HepG2 (cell line): Measurements from ENCODE around the gene NFRKB. TPM values are rescaled to one million over a fixed set of nuclear protein-coding genes. Genes with fewer than 3 reads are reported as not detected.
A peak's percentile ranks its signal among the peaks of the same experiment; 100 is the strongest.

Experiments used
- ARID4A ChIP-seq: sonication (generic); formaldehyde crosslinking; IDR thresholded peaks from 2 replicates; pipeline ENCODE4 v1.5.0; 2020; ENCODE audit warnings: mild to moderate bottlenecking, missing genetic modification reagents, borderline replicate concordance
- CBFB ChIP-seq: sonication (generic); formaldehyde crosslinking; IDR thresholded peaks from 2 replicates; pipeline ENCODE4 v1.4.0; 2020; ENCODE audit warnings: missing genetic modification reagents
- HDAC2 ChIP-seq: sonication (generic); formaldehyde crosslinking; IDR thresholded peaks from 2 replicates; pipeline ENCODE4 v1.4.0; 2020; ENCODE audit warnings: missing genetic modification reagents
- ISL2 ChIP-seq: sonication (generic); formaldehyde crosslinking; IDR thresholded peaks from 2 replicates; pipeline ENCODE4 v1.5.0; 2020; ENCODE audit warnings: missing genetic modification reagents
- KLF13 ChIP-seq: sonication (generic); formaldehyde crosslinking; IDR thresholded peaks from 2 replicates; pipeline ENCODE4 v1.4.0; 2020; ENCODE audit warnings: mild to moderate bottlenecking, missing genetic modification reagents
- RBFOX2 ChIP-seq: fragments of 200-400 bp; formaldehyde crosslinking; IDR thresholded peaks from 2 replicates; pipeline ENCODE4 v1.6.1; 2017; ENCODE audit warnings: low read depth, mild to moderate bottlenecking, low read length
- SP140L ChIP-seq: sonication (generic); formaldehyde crosslinking; IDR thresholded peaks from 2 replicates; pipeline ENCODE4 v1.4.0; 2020; ENCODE audit warnings: missing genetic modification reagents, borderline replicate concordance
- TGIF2 ChIP-seq: IDR thresholded peaks from 2 replicates; pipeline ENCODE4 v1.6.1; 2016; ENCODE audit warnings: control low read depth, missing compliant biosample characterization
- ZBTB40 ChIP-seq, 2 experiments: fragments of 450-650 bp in 1 of 2; sonication (generic) in 1 of 2; formaldehyde crosslinking in 1 of 2; IDR thresholded peaks; 2 replicates each; pipeline versions ENCODE4 v1.6.1 to v1.8.0; 2016 to 2022; ENCODE audit warnings: antibody characterized with exemption in 1 of 2, mild to moderate bottlenecking in 1 of 2, missing genetic modification reagents in 1 of 2
- ZNF335 ChIP-seq: sonication (generic); formaldehyde crosslinking; IDR thresholded peaks from 2 replicates; pipeline ENCODE4 v1.4.0; 2020; ENCODE audit warnings: missing genetic modification reagents
- ZNF354B ChIP-seq: sonication (generic); formaldehyde crosslinking; IDR thresholded peaks from 2 replicates; pipeline ENCODE4 v1.8.0; 2022; ENCODE audit warnings: mild to moderate bottlenecking, missing genetic modification reagents
- ZNF572 ChIP-seq: sonication (generic); formaldehyde crosslinking; IDR thresholded peaks from 2 replicates; pipeline ENCODE4 v1.5.1; 2020; ENCODE audit warnings: mild to moderate bottlenecking, missing genetic modification reagents
- ZNF768 ChIP-seq: sonication (generic); formaldehyde crosslinking; IDR thresholded peaks from 2 replicates; pipeline ENCODE4 v1.4.0; 2020; ENCODE audit warnings: missing genetic modification reagents
- ZNF816 ChIP-seq: sonication (generic); formaldehyde crosslinking; IDR thresholded peaks from 2 replicates; pipeline ENCODE4 v1.8.0; 2022; ENCODE audit warnings: missing genetic modification reagents, mild to moderate bottlenecking, borderline replicate concordance
- ZSCAN22 ChIP-seq: sonication (generic); formaldehyde crosslinking; IDR thresholded peaks from 2 replicates; pipeline ENCODE4 v1.4.0; 2020; ENCODE audit warnings: mild to moderate bottlenecking, missing genetic modification reagents
- ZSCAN9 ChIP-seq: IDR thresholded peaks from 2 replicates; pipeline ENCODE4 v1.6.1; 2016; ENCODE audit warnings: borderline replicate concordance
- polyA plus RNA-seq, 8 experiments: library from polyadenylated mRNA; depleted of rRNA in 3 of 8; stranded (reverse) in 7 of 8; unstranded in 1 of 8; fragments of >200 nt; fragmentation: Illumina TruSeq in 4 of 8; extraction: Trizol in 4 of 8; gene quantifications; 2 replicates each; pipeline versions ENCODE4 v1.2.1 to v1.2.3, GENCODE V29; 2011 to 2016; ENCODE audit warnings: low read depth in 4 of 8, missing spikeins in 1 of 8, mixed read lengths in 1 of 8; ENCODE audit not compliant: insufficient read depth in 1 of 8
- total RNA-seq, 5 experiments: library from RNA; depleted of rRNA; stranded (reverse); fragments of >200 nt; fragmentation: Illumina TruSeq; extraction: Trizol; gene quantifications; 2 replicates each; pipeline ENCODE4 v1.2.3, GENCODE V29; 2016; ENCODE audit warnings: low read depth in 1 of 5

NFRKB gene
- total and polyA plus RNA-seq, 2 of the 13 experiments (the other 11 are each of a cell fraction or from before 2014, with no cell fraction given): 22.9 to 23.7 TPM

DNA sequence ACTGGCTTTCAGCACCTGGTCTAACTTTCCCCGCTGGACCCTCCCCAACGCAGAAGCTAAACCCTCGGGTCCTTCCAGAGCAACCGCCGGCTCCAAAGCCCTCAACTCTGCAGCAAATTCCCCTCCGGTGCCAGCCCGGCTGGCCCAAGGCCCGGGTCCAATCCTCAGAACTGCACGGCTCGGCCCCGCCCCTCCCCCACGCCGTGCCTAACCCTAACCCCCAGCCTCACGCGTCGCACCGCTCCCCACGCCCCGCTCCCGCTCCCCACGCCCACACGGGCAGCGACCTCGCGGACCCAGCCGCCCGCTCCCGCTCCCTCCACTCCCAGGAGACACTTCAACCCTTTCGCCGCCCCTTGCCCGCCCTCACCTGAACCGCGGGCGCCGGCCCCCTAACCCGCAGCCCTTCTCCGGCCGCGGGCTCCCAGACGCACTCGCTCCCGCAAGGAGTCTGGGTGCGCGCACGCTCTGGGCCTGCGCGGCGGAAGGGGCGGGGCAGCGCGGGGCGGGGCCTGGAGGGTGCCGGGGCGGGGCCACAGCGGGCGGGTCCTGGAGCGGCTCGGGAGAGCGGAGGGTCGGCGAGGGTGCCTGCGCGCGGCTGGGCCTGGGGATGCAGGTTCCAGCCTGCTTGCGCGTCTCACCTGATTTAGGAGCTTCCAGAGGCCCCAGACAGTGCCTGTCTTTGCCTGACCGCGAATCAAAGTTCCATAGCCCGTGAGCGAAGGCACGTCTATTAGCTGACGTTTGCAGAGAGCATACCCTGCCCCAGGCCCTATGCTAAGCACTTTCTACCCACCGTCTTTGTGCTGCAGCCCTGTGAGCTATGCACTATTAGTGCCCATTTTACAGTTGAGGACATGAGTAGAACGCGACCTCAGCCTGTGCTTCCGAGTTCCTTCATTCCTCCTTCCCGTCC is at the start of gene NFRKB (continued):
- TF ChIP-seq ISL2 (CRISPR knock-in tag) (peak; percentile 62), CBFB (CRISPR knock-in tag) (peak; percentile 33), ZNF335 (0 out of 2 replicates have a peak, but pooled peaks have one; percentile 30), KLF13 (CRISPR knock-in tag) (no peak), ZNF816 (peak; percentile 67; the same call in 1 of the 2 replicates), ZNF354B (CRISPR knock-in tag) (no peak), TGIF2 (CRISPR knock-in tag) (0 out of 2 replicates have a peak, but pooled peaks have one; percentile 74), ARID4A (CRISPR knock-in tag) (peak; percentile 82; the same call in 1 of the 2 replicates), ZBTB40 (IDR thresholded peaks at IDR 0.05) (no peak), ZBTB40 (CRISPR knock-in tag; IDR thresholded peaks at IDR 0.05) (peak; percentile 67; the same call in 1 of the 2 replicates), RBFOX2 (peak; percentile 83), ZNF572 (CRISPR knock-in tag) (no peak), HDAC2 (CRISPR knock-in tag) (no peak), ZSCAN22 (no peak), SP140L (CRISPR knock-in tag) (no peak), ZSCAN9 (CRISPR knock-in tag) (no peak), ZNF768 (CRISPR knock-in tag) (peak; percentile 36; the same call in 1 of the 2 replicates)
